Panc1 (cell line): Measurements from ENCODE around the gene H2AZ2.
"Not testable (repeated sequence)": the region's sequence is repeated elsewhere in the genome, so short reads cannot be mapped to it uniquely, and the experiment has no call there.

Experiments used
- CTCF ChIP-seq: fragments of 450-650 bp; IDR thresholded peaks from 2 replicates; pipeline ENCODE4 v1.5.1; 2017; ENCODE audit warnings: mild to moderate bottlenecking
- POLR2AphosphoS5 ChIP-seq: IDR thresholded peaks from 2 replicates; pipeline ENCODE4 v1.6.1; 2012; ENCODE audit warnings: mild to moderate bottlenecking, low read depth, low read length, moderate library complexity

GRCh38 chr7:44871918-44872317 lies 24.0 kb upstream of the H2AZ2 start:
- TF ChIP-seq CTCF, POLR2AphosphoS5: not testable (repeated sequence)
